ENCODE results near the gene NFASC.
A peak's percentile ranks its signal among the peaks of the same experiment; 100 is the strongest.

The NFASC gene

GRCh38 chr1:204935155-204935554 is 64.5 kb downstream of the NFASC start:
- no peak for DNase-seq (ENCODE audit: extremely low read depth, low read depth)
- H3K4me3 ChIP-seq (replicated peaks; ENCODE audit: low read depth, low read length) = no peak overlapping the region
- no peak for TF ChIP-seq CTCF (IDR thresholded peaks at IDR 0.05; ENCODE audit: low read depth, low read length, missing control alignments)

- no peak overlapping the region for H3K4me3 ChIP-seq (replicated peaks; ENCODE audit: low read depth, low read length)
- DNase-seq (ENCODE audit: extremely low read depth, low read depth) = no peak
- TF ChIP-seq CTCF (IDR thresholded peaks at IDR 0.05; ENCODE audit: low read depth, low read length, missing control alignments) = no peak
Measured at GRCh38 chr1:204936765-204937164, 66.1 kb downstream of the NFASC start.

- DNase-seq (ENCODE audit: extremely low read depth, low read depth) = no peak
- no peak for TF ChIP-seq CTCF (IDR thresholded peaks at IDR 0.05; ENCODE audit: low read depth, low read length, missing control alignments)
- H3K4me3 ChIP-seq (replicated peaks; ENCODE audit: low read depth, low read length) = no peak overlapping the region
Measured at GRCh38 chr1:204937901-204938300, 67.2 kb downstream of the NFASC start.

GRCh38 chr1:204940591-204940990 is 69.9 kb downstream of the NFASC start:
- no peak overlapping the region for H3K4me3 ChIP-seq (replicated peaks; ENCODE audit: low read depth, low read length)
- no peak for DNase-seq (ENCODE audit: extremely low read depth, low read depth)
- TF ChIP-seq CTCF (IDR thresholded peaks at IDR 0.05; ENCODE audit: low read depth, low read length, missing control alignments) = no peak

- peak; percentile 93 for TF ChIP-seq CTCF (IDR thresholded peaks at IDR 0.05; ENCODE audit: low read depth, low read length, missing control alignments)
- H3K4me3 ChIP-seq (replicated peaks; ENCODE audit: low read depth, low read length) = no peak overlapping the region
- peak; percentile 21 for DNase-seq (ENCODE audit: extremely low read depth, low read depth)
Measured at GRCh38 chr1:204941421-204942338, 71.0 kb downstream of the NFASC start.

- no peak for DNase-seq (ENCODE audit: extremely low read depth, low read depth)
- TF ChIP-seq CTCF (IDR thresholded peaks at IDR 0.05; ENCODE audit: low read depth, low read length, missing control alignments) = no peak
- no peak overlapping the region for H3K4me3 ChIP-seq (replicated peaks; ENCODE audit: low read depth, low read length)
Measured at GRCh38 chr1:204943495-204943894, 72.8 kb downstream of the NFASC start.

All from HFF-Myc (cell line).